OCI-LY3 (cell line): ENCODE results near the gene GLYATL3.

Experiments used
- CTCF ChIP-seq: fragments of 200-600, 300-600 bp; sonication (generic); IDR thresholded peaks from 2 replicates; pipeline ENCODE4 v1.5.1; 2014; ENCODE audit warnings: antibody characterized with exemption, low read length, low read depth
- EZH2phosphoT487 ChIP-seq: fragments of 200-600 bp; shearing (Covaris generic); IDR thresholded peaks from 2 replicates; pipeline ENCODE4 v1.6.1; 2018; ENCODE audit warnings: antibody characterized with exemption, mixed run types, low read depth

- TF ChIP-seq CTCF (no peak), EZH2phosphoT487 (no peak)
Measured at GRCh38 chr6:49490633-49491032, 9.1 kb upstream of the GLYATL3 start.
